K562 (cell line): ENCODE measurements around the gene PPP1R13B. TPM values are rescaled to one million over a fixed set of nuclear protein-coding genes. Genes with fewer than 3 reads are reported as not detected.

Experiments used
- ATAC-seq: fragments of 200-7000 bp; cut with Tn5 transposase; 3 replicates; pipeline ENCODE4 v1.9.1; 2020; ENCODE audit warnings: moderate library complexity
- BruUV-seq: library from RNA; stranded (reverse); fragments of 400-500 nt; replicated peaks from 2 replicates; lab custom pipeline; 2021; lab: Mats Ljungman, UMichigan
- CTCF ChIA-PET: fragments of 300-600 bp; formaldehyde crosslinking; extraction: SDS; loops from one replicate; lab custom pipeline; 2021; ENCODE audit warnings: low intra/inter-chr PET ratio; lab: Yijun Ruan, JAX
- POLR2A ChIA-PET: fragments of 300-600, 350-650 bp; sonication (Branson Sonifier 250); formaldehyde crosslinking; extraction: SDS; loops from one replicate; lab custom pipeline; 2021; ENCODE audit warnings: antibody characterized with exemption, inconsistent platforms; lab: Yijun Ruan, JAX
- DNase-seq, 4 experiments: peaks; one replicate each; pipeline versions ENCODE4 v3.0.0 to v3.0.0-alpha.2; 2011 to 2018; ENCODE audit warnings: low spot score in 3 of 4, mixed read lengths in 3 of 4; ENCODE audit errors: extremely low read depth in 1 of 4
- FAIRE-seq: peaks from 2 replicates; lab custom pipeline; 2011; peaks lifted over from hg19 to GRCh38; lab: Jason Lieb, UNC
- H2AFZ ChIP-seq: 2 replicates; pipeline ENCODE4 v1.6.0; 2011; ENCODE audit warnings: low read depth, low read length, control low read depth, inconsistent platforms
- H3K27ac ChIP-seq: fragments of 200-600 bp; 3 replicates; pipeline ENCODE4 v1.8.0; 2011; ENCODE audit warnings: low read depth, mild to moderate bottlenecking, control low read depth, inconsistent platforms, low read length, moderate library complexity, mixed read lengths; ENCODE audit errors: extremely low read depth
- H3K27me3 ChIP-seq, 2 experiments: fragments of 300-600 bp in 1 of 2; 2 replicates in 1 of 2; 3 replicates in 1 of 2; pipeline versions ENCODE4 v1.6.0 to v1.8.0; 2011; ENCODE audit warnings: inconsistent platforms in 2 of 2, low read length in 2 of 2, mild to moderate bottlenecking in 1 of 2, mixed read lengths in 1 of 2, moderate library complexity in 1 of 2; ENCODE audit not compliant: control insufficient read depth in 2 of 2, insufficient read depth in 2 of 2
- H3K36me3 ChIP-seq: fragments of 300-600 bp; 3 replicates; pipeline ENCODE4 v1.8.0; 2011; ENCODE audit warnings: mild to moderate bottlenecking, low read length, inconsistent platforms; ENCODE audit not compliant: control insufficient read depth, insufficient read depth
- H3K4me1 ChIP-seq, 2 experiments: fragments of 200-600 bp in 1 of 2; replicated peaks in 1 of 2; 2 replicates in 1 of 2; 3 replicates in 1 of 2; pipeline versions ENCODE4 v1.5.1 to v1.8.0; 2011; ENCODE audit warnings: inconsistent platforms in 2 of 2, low read length in 2 of 2, mild to moderate bottlenecking in 1 of 2, mixed read lengths in 1 of 2, moderate library complexity in 1 of 2; ENCODE audit not compliant: control insufficient read depth in 2 of 2, insufficient read depth in 2 of 2
- H3K4me2 ChIP-seq: 2 replicates; pipeline ENCODE4 v1.6.1; 2011; ENCODE audit warnings: low read length, control low read depth, inconsistent platforms, mixed read lengths; ENCODE audit not compliant: insufficient read depth
- H3K4me3 ChIP-seq: fragments of 200-600 bp; sonication (generic), shearing (Covaris generic); 2 replicates; pipeline ENCODE4 v1.5.1; 2016; ENCODE audit warnings: control low read depth, inconsistent platforms
- H3K79me2 ChIP-seq: fragments of 200-600 bp; 3 replicates; pipeline ENCODE4 v1.8.0; 2011; ENCODE audit warnings: low read length, inconsistent platforms; ENCODE audit not compliant: control insufficient read depth, insufficient read depth
- H3K9ac ChIP-seq, 2 experiments: 2 replicates each; pipeline versions ENCODE4 v1.6.0 to v1.6.1; 2011; ENCODE audit warnings: low read depth in 2 of 2, low read length in 2 of 2, control low read depth in 1 of 2, inconsistent platforms in 1 of 2, mild to moderate bottlenecking in 1 of 2, mixed read lengths in 1 of 2; ENCODE audit not compliant: insufficient read depth in 1 of 2
- H3K9me1 ChIP-seq: one replicate; pipeline ENCODE4 v1.6.0; 2011; ENCODE audit warnings: inconsistent platforms, mild to moderate bottlenecking, low read length, moderate library complexity; ENCODE audit not compliant: control insufficient read depth, insufficient read depth
- H3K9me3 ChIP-seq: replicated peaks from 2 replicates; pipeline ENCODE4 v1.5.1; 2011; ENCODE audit warnings: low read depth, low read length, inconsistent platforms; ENCODE audit not compliant: control insufficient read depth, insufficient read depth
- H4K20me1 ChIP-seq: replicated peaks from 2 replicates; pipeline ENCODE4 v1.6.1; 2011; ENCODE audit warnings: low read length, inconsistent platforms, mixed read lengths; ENCODE audit not compliant: control insufficient read depth, insufficient read depth
- CREB1 ChIP-seq, 2 experiments: sonication (generic) in 1 of 2; formaldehyde crosslinking in 1 of 2; IDR thresholded peaks; 2 replicates each; pipeline versions ENCODE4 v1.6.1 to v1.8.0; 2012 to 2022; ENCODE audit warnings: inconsistent platforms in 1 of 2, mild to moderate bottlenecking in 1 of 2, missing genetic modification reagents in 1 of 2, moderate library complexity in 1 of 2
- FOSL1 ChIP-seq: fragments of 200-800 bp; sonication (Bioruptor generic); conservative IDR thresholded peaks from 2 replicates; pipeline ENCODE4 v1.6.1; 2016; ENCODE audit warnings: missing genetic modification characterization, missing compliant biosample characterization
- HCFC1 ChIP-seq: IDR thresholded peaks from 2 replicates; pipeline ENCODE4 v1.6.1; 2012; ENCODE audit warnings: low read depth, low read length, improper control_type of control experiment
- HDAC3 ChIP-seq: fragments of 450-650 bp; IDR thresholded peaks from 2 replicates; pipeline ENCODE4 v1.6.1; 2018; ENCODE audit warnings: borderline replicate concordance, mild to moderate bottlenecking, moderate library complexity; ENCODE audit not compliant: partially characterized antibody
- JUN ChIP-seq, 2 experiments: sonication (generic) in 1 of 2; formaldehyde crosslinking in 1 of 2; IDR thresholded peaks; 2 replicates each; pipeline versions ENCODE4 v1.6.1 to v1.8.0; 2012 to 2022; ENCODE audit warnings: borderline replicate concordance in 2 of 2, mild to moderate bottlenecking in 2 of 2, improper control_type of control experiment in 1 of 2, low read depth in 1 of 2, low read length in 1 of 2, missing genetic modification reagents in 1 of 2
- NR2C2 ChIP-seq, 2 experiments: fragments of 200-800 bp in 1 of 2; sonication (Bioruptor generic) in 1 of 2; sonication (generic) in 1 of 2; formaldehyde crosslinking in 1 of 2; IDR thresholded peaks; 2 replicates each; pipeline versions ENCODE4 v1.6.1 to v1.8.0; 2016 to 2022; ENCODE audit warnings: mild to moderate bottlenecking in 1 of 2, missing compliant biosample characterization in 1 of 2, missing genetic modification characterization in 1 of 2, missing genetic modification reagents in 1 of 2
- PHF20 ChIP-seq: fragments of 450-650 bp; IDR thresholded peaks from 2 replicates; pipeline ENCODE4 v1.6.1; 2018; ENCODE audit not compliant: partially characterized antibody
- POLR3G ChIP-seq: IDR thresholded peaks from 2 replicates; pipeline ENCODE4 v1.6.1; 2011; ENCODE audit not compliant: insufficient read length, insufficient replicate concordance; ENCODE audit errors: extremely low read depth
- ZNF217 ChIP-seq: sonication (generic); formaldehyde crosslinking; IDR thresholded peaks from 2 replicates; pipeline ENCODE4 v1.8.0; 2022; ENCODE audit warnings: mild to moderate bottlenecking, missing genetic modification reagents
- WGBS: fragments of 100-300 bp; shearing (Covaris generic); methylation state at CpG from one replicate; pipeline ENCODE4 v1.1.6; 2016; ENCODE audit warnings: low coverage, mixed read lengths; ENCODE audit not compliant: insufficient coverage; ENCODE audit errors: missing lambda C conversion rate; 5-methylcytosine and 5-hydroxymethylcytosine counted together
- in situ Hi-C: fragments of 300-500 bp; cut with MboI; formaldehyde crosslinking; loops from 4 replicates; pipeline ENCODE4 v1.15.0; 2018; ENCODE audit warnings: inconsistent platforms, mixed read lengths
- intact Hi-C: fragments of 100-400 bp; cut with micrococcal nuclease; formaldehyde crosslinking; loops from 2 replicates; pipeline ENCODE4 v1.14.2; 2022
- polyA plus RNA-seq, 8 experiments: library from polyadenylated mRNA; depleted of rRNA in 4 of 8; stranded (reverse) in 5 of 8; unstranded in 3 of 8; fragments of >200 nt; fragmentation: Nextera tagmentation in 2 of 8; fragmentation: Illumina TruSeq in 1 of 8; extraction: Ambion mirVana in 2 of 8; extraction: Trizol in 1 of 8; gene quantifications; 2 replicates each; pipeline versions ENCODE4 v1.2.1 to v1.2.3, GENCODE V29; 2011 to 2014; ENCODE audit warnings: inconsistent platforms in 1 of 8, missing spikeins in 1 of 8
- total RNA-seq, 7 experiments: library from RNA; depleted of rRNA in 6 of 7; stranded (reverse); fragments of >200 nt in 6 of 7; fragmentation: Illumina TruSeq in 2 of 7; extraction: Trizol in 2 of 7; gene quantifications; 2 replicates each; pipeline versions ENCODE4 v1.2.1 to v1.2.3, GENCODE V29; 2011 to 2021; ENCODE audit warnings: low replicate concordance in 1 of 7
- TF ChIP-seq, protein P1 (sequence below): fragments of 450-650 bp; formaldehyde crosslinking; IDR thresholded peaks from 2 replicates; pipeline ENCODE4 v1.4.0; 2022; ENCODE audit warnings: mild to moderate bottlenecking, moderate library complexity

Gene PPP1R13B
- total and polyA plus RNA-seq, 9 of the 15 experiments (the other 6 are each of a cell fraction or from before 2014, with no cell fraction given), result 0.03 to 1.7 (median 0.15) TPM

DNA sequence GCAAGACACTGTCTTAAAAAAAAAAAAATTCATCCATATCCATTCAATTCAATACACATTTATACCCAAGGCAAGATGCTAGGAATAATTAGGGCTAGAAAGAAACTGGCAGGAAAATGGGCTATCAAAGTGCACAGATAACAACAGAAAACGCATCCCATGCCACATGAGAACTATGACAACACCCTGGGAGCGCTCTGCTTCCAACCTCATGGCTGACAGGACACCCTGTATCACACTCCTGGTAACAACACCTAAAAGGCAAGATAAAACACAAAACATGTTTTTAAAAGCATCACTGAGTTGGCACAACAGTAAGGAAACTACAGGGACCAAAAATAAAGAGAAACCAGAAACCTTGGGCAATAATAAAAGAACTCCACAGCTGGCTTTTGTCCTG lies 76.9 kb downstream of the PPP1R13B start:
- POLR2A ChIA-PET, result interaction anchor here (0.9 kb wide), 1 partner anchor 11 kb away, joined by 6 read pairs; no protein-coding TSS in a partner anchor
- CTCF ChIA-PET, result no interaction called here
- Histone ChIP-seq H3K9me1 (no peaks in the 10 kb centered on the region), H3K4me3 (no peak overlapping the region), H2AFZ (no peak overlapping the region), H3K79me2 (no peaks in the 10 kb centered on the region), H3K9ac (no peak overlapping the region), H3K9me3 (no peaks in the 10 kb centered on the region), H3K4me1 (no peaks in the 10 kb centered on the region), H3K27ac (no peak overlapping the region), H3K4me2 (no peak overlapping the region), H4K20me1 (no peaks in the 10 kb centered on the region), H3K27me3 (peaks cover 0 to 6% of the 10 kb centered on the region in 2 experiments; a peak in 2 of 5 replicates), H3K36me3 (no peaks in the 10 kb centered on the region)
- DNase-seq (no peak), FAIRE-seq (no peak), ATAC-seq (no peak)
- in situ Hi-C loops (no loop called here), intact Hi-C loops (no loop called here)
- no TSS peak for BruUV-seq
- no peak for TF ChIP-seq JUN (IDR thresholded peaks at IDR 0.05; ENCODE audit: borderline replicate concordance, low read depth, low read length)
- no peak for TF ChIP-seq JUN (CRISPR knock-in tag; IDR thresholded peaks at IDR 0.05; ENCODE audit: borderline replicate concordance)
- TF ChIP-seq, protein P1, sequence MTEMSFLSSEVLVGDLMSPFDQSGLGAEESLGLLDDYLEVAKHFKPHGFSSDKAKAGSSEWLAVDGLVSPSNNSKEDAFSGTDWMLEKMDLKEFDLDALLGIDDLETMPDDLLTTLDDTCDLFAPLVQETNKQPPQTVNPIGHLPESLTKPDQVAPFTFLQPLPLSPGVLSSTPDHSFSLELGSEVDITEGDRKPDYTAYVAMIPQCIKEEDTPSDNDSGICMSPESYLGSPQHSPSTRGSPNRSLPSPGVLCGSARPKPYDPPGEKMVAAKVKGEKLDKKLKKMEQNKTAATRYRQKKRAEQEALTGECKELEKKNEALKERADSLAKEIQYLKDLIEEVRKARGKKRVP (CRISPR knock-in tag), result no peak
- no peak for TF ChIP-seq ZNF217 (CRISPR knock-in tag)
- TF ChIP-seq NR2C2 (CRISPR knock-in tag; IDR thresholded peaks at IDR 0.05), result no peak
- no peak for TF ChIP-seq NR2C2 (tag; IDR thresholded peaks at IDR 0.05)
- no peak for TF ChIP-seq HDAC3
- no peak for TF ChIP-seq FOSL1
- no peak for TF ChIP-seq HCFC1
- no peak for TF ChIP-seq CREB1 (IDR thresholded peaks at IDR 0.05)
- no peak for TF ChIP-seq CREB1 (CRISPR knock-in tag; IDR thresholded peaks at IDR 0.05)
- TF ChIP-seq PHF20, result no peak
- no peak for TF ChIP-seq POLR3G
- 5% methylated on average over 2 of the region's 2 CpGs for WGBS
